ENCODE data around the gene SULF2. TPM values are rescaled to one million over a fixed set of nuclear protein-coding genes. Genes with fewer than 3 reads are reported as not detected.

Gene SULF2
- total RNA-seq, 1 donor from 2014 or later = 32.9 TPM

GRCh38 chr20:47765271-47765670 lies 20.0 kb downstream of the SULF2 start:
- Histone ChIP-seq H3K27me3 (ENCODE audit: control insufficient read depth in 3 of 3, insufficient read depth in 3 of 3, low read length in 3 of 3) (peaks cover 18 to 30% (median 19%) of the 10 kb centered on the region in 3 donors), H3K36me3 (ENCODE audit: control insufficient read depth in 3 of 3, insufficient read depth in 3 of 3, low read length in 3 of 3) (no peaks in the 10 kb centered on the region), H3K9ac (ENCODE audit: low read depth in 1 of 3, low read length in 3 of 3) (no peak overlapping the region), H3K4me3 (ENCODE audit: low read length in 3 of 3) (no peak overlapping the region), H3K27ac (ENCODE audit: low read depth, low read length) (peak overlapping the region; percentile 33), H3K4me1 (ENCODE audit: control insufficient read depth in 3 of 3, insufficient read depth in 3 of 3, low read length in 3 of 3) (peaks cover 9 to 17% (median 9%) of the 10 kb centered on the region in 3 donors), H3K9me3 (ENCODE audit: control insufficient read depth in 3 of 3, low read length in 3 of 3) (peaks cover 0 to under 1% (median 0%) of the 10 kb centered on the region in 3 donors)

DNA sequence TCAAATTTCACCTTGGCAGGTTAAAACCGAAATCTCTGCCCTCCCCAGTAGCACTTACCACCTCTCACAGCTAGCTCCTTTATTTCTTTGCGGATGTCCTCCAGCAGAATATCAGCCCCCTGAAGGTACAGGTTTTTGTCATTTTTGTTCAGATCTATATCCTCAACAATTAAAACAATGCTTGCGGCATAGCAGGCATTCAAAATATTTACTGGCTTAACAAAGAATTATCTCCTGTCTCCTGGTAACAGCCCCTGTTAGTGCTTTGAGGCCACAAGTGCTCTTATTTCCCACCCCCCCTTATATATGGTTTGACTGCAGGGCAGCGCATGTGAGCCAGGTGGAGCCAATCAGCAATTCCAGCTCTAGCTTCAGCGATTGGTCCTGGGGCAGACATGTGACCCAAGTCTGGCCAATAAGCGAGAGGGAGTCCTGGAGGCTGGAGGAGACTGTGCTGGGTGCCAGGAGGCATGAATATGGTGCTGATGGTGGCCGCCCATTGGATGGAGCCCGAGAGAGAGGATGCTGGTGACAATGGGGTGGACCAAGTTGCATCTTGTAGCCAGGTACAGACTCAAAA lies 21.0 kb downstream of the SULF2 start:
- Histone ChIP-seq H3K4me3 (ENCODE audit: low read length in 3 of 3) (no peak overlapping the region), H3K27me3 (ENCODE audit: control insufficient read depth in 3 of 3, insufficient read depth in 3 of 3, low read length in 3 of 3) (peaks cover 23 to 36% (median 24%) of the 10 kb centered on the region in 3 donors), H3K27ac (ENCODE audit: low read depth, low read length) (no peak overlapping the region), H3K36me3 (ENCODE audit: control insufficient read depth in 3 of 3, insufficient read depth in 3 of 3, low read length in 3 of 3) (no peaks in the 10 kb centered on the region), H3K4me1 (ENCODE audit: control insufficient read depth in 3 of 3, insufficient read depth in 3 of 3, low read length in 3 of 3) (peaks cover 9 to 17% (median 9%) of the 10 kb centered on the region in 3 donors), H3K9me3 (ENCODE audit: control insufficient read depth in 3 of 3, low read length in 3 of 3) (no peaks in the 10 kb centered on the region), H3K9ac (ENCODE audit: low read depth in 1 of 3, low read length in 3 of 3) (no peak overlapping the region)

DNA sequence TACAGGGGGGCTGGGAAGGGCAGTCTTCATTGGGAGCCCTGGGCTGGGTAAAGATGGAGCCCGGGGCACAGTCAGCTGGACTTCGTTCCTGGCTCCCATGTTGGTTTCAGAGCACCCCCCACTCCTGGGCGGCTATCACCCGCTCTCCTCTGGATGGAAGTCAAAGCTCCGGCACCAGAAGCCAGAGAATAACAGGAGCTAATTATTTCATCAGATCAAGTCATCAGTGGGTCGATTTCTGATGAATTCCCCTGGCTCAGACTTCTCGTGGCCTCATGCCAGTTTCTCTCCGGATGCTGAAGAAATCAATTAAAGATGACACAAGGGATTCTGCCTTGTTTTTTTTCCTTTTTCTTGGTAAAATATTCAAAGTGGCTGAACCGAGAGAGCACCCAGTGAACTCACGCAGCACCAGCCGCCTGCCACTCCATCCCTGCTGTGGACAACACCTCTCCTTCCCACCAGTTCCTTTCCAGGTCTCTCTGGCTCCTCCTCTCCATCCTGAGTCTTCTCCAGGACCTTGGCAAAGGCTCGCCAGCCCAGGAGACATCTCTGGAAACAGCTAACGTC lies 22.5 kb downstream of the SULF2 start:
- Histone ChIP-seq H3K9me3 (ENCODE audit: control insufficient read depth in 3 of 3, low read length in 3 of 3) (no peaks in the 10 kb centered on the region), H3K27ac (ENCODE audit: low read depth, low read length) (peak overlapping the region; percentile 12), H3K36me3 (ENCODE audit: control insufficient read depth in 3 of 3, insufficient read depth in 3 of 3, low read length in 3 of 3) (no peaks in the 10 kb centered on the region), H3K9ac (ENCODE audit: low read depth in 1 of 3, low read length in 3 of 3) (no peak overlapping the region), H3K4me3 (ENCODE audit: low read length in 3 of 3) (no peak overlapping the region), H3K4me1 (ENCODE audit: control insufficient read depth in 3 of 3, insufficient read depth in 3 of 3, low read length in 3 of 3) (peaks cover 9 to 14% (median 12%) of the 10 kb centered on the region in 3 donors), H3K27me3 (ENCODE audit: control insufficient read depth in 3 of 3, insufficient read depth in 3 of 3, low read length in 3 of 3) (peaks cover 29 to 43% (median 32%) of the 10 kb centered on the region in 3 donors)

DNA sequence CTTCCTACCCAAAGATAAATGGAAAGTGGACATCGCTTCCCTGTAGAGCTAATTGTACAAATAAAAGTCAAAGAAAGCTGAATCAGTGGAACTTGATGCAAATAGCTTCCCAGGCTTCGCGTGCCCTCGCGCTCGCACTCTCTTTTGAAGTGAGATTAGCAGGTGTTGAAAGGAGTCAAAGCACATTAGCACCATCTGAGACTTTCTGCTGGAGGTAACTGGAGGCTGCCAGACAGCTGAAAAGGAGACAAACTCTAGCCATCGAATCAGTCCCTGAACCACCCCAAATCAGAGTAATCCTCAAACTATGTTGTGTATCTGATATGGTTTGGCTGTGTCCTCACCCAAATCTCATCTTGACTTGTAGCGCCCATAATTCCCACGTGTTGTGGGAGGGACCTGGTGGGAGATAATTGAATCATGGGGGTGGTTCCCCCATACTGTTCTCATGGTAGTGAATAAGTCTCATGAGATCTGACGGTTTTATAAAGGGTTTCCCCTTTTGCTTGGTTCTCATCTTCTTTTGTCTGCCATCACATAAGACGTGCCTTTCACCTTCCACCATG lies 23.7 kb downstream of the SULF2 start:
- Histone ChIP-seq H3K27me3 (ENCODE audit: control insufficient read depth in 3 of 3, insufficient read depth in 3 of 3, low read length in 3 of 3) (peaks cover 29 to 43% (median 43%) of the 10 kb centered on the region in 3 donors), H3K4me3 (ENCODE audit: low read length in 3 of 3) (no peak overlapping the region), H3K9me3 (ENCODE audit: control insufficient read depth in 3 of 3, low read length in 3 of 3) (no peaks in the 10 kb centered on the region), H3K4me1 (ENCODE audit: control insufficient read depth in 3 of 3, insufficient read depth in 3 of 3, low read length in 3 of 3) (peaks cover 9 to 14% (median 12%) of the 10 kb centered on the region in 3 donors), H3K9ac (ENCODE audit: low read depth in 1 of 3, low read length in 3 of 3) (no peak overlapping the region), H3K27ac (ENCODE audit: low read depth, low read length) (no peak overlapping the region), H3K36me3 (ENCODE audit: control insufficient read depth in 3 of 3, insufficient read depth in 3 of 3, low read length in 3 of 3) (peaks cover 0 to 4% (median 0%) of the 10 kb centered on the region in 3 donors)

GRCh38 chr20:47760686-47761481 lies 24.4 kb downstream of the SULF2 start:
- Histone ChIP-seq H3K9ac (ENCODE audit: low read depth in 1 of 3, low read length in 3 of 3) (no peak overlapping the region), H3K27ac (ENCODE audit: low read depth, low read length) (no peak overlapping the region), H3K4me1 (ENCODE audit: control insufficient read depth in 3 of 3, insufficient read depth in 3 of 3, low read length in 3 of 3) (peaks cover 7 to 13% (median 10%) of the 10 kb centered on the region in 3 donors), H3K27me3 (ENCODE audit: control insufficient read depth in 3 of 3, insufficient read depth in 3 of 3, low read length in 3 of 3) (peaks cover 29 to 43% (median 43%) of the 10 kb centered on the region in 3 donors), H3K36me3 (ENCODE audit: control insufficient read depth in 3 of 3, insufficient read depth in 3 of 3, low read length in 3 of 3) (peaks cover 0 to 4% (median 0%) of the 10 kb centered on the region in 3 donors), H3K9me3 (ENCODE audit: control insufficient read depth in 3 of 3, low read length in 3 of 3) (no peaks in the 10 kb centered on the region), H3K4me3 (ENCODE audit: low read length in 3 of 3) (no peak overlapping the region)

DNA sequence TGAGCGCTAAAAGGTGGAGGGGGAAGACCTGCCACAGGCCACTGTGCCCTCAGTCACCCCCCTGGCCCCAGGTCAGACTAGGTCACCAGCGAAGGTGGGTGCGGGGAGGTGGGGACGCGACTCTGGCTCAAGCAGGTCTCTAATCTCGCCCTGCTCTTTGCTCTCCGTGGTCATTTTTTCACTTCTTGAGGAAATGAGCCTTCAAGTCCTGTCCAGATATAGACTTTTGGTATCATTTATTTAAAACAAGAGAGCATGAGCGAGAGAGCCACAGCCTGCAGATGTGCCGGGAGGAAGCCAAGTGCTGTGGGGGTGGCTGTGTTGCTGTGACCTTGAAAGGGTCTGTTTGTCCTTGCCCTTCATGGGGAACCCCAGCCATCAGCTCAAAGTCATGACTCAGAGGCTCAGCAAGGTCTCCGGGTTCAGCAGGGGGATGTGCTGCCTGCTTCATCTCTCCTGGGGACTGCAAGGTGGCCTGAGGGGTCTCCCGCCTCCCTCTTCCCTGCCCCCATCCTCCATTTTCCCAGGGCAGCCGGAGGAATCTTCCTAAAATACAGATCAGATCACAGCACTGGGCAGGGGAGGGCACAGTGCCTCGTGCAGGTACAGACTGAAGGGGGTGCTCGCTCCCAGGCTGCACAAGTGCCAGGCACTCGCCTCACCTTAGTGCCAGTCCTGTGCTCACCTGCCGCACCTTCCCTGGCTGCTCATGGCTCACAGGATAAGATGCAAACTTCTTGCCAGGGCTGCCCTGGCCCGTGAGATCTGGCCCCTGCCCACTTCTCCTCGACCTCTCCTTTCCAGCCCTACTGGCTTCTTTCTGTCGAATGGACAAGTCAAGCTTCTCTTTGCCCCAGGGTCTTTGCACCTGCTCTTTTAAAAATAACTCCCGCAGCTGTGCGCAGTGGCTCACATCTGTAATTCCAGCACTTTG lies 26.5 kb downstream of the SULF2 start:
- no peaks in the 10 kb centered on the region for H3K9me3 ChIP-seq (ENCODE audit: control insufficient read depth in 3 of 3, low read length in 3 of 3)
- peaks cover 7 to 10% (median 8%) of the 10 kb centered on the region in 3 donors for H3K4me1 ChIP-seq (ENCODE audit: control insufficient read depth in 3 of 3, insufficient read depth in 3 of 3, low read length in 3 of 3)
- peaks cover 0 to 6% (median 0%) of the 10 kb centered on the region in 3 donors for H3K36me3 ChIP-seq (ENCODE audit: control insufficient read depth in 3 of 3, insufficient read depth in 3 of 3, low read length in 3 of 3)
- peaks cover 22 to 45% (median 44%) of the 10 kb centered on the region in 3 donors for H3K27me3 ChIP-seq (ENCODE audit: control insufficient read depth in 3 of 3, insufficient read depth in 3 of 3, low read length in 3 of 3)
- no peak overlapping the region for H3K4me3 ChIP-seq (ENCODE audit: low read length in 3 of 3)
- no peak overlapping the region for H3K27ac ChIP-seq (ENCODE audit: low read depth, low read length)
- H3K9ac ChIP-seq (ENCODE audit: low read depth in 1 of 3, low read length in 3 of 3) = no peak overlapping the region

GRCh38 chr20:47757145-47758035 lies 27.9 kb downstream of the SULF2 start:
- H3K9ac ChIP-seq (ENCODE audit: low read depth in 1 of 3, low read length in 3 of 3) = no peak overlapping the region
- peaks cover 16 to 38% (median 33%) of the 10 kb centered on the region in 3 donors for H3K27me3 ChIP-seq (ENCODE audit: control insufficient read depth in 3 of 3, insufficient read depth in 3 of 3, low read length in 3 of 3)
- H3K27ac ChIP-seq (ENCODE audit: low read depth, low read length) = no peak overlapping the region
- no peak overlapping the region for H3K4me3 ChIP-seq (ENCODE audit: low read length in 3 of 3)
- peaks cover 0 to 3% (median 1%) of the 10 kb centered on the region in 3 donors for H3K4me1 ChIP-seq (ENCODE audit: control insufficient read depth in 3 of 3, insufficient read depth in 3 of 3, low read length in 3 of 3)
- no peaks in the 10 kb centered on the region for H3K9me3 ChIP-seq (ENCODE audit: control insufficient read depth in 3 of 3, low read length in 3 of 3)
- peaks cover 0 to 6% (median 0%) of the 10 kb centered on the region in 3 donors for H3K36me3 ChIP-seq (ENCODE audit: control insufficient read depth in 3 of 3, insufficient read depth in 3 of 3, low read length in 3 of 3)

DNA sequence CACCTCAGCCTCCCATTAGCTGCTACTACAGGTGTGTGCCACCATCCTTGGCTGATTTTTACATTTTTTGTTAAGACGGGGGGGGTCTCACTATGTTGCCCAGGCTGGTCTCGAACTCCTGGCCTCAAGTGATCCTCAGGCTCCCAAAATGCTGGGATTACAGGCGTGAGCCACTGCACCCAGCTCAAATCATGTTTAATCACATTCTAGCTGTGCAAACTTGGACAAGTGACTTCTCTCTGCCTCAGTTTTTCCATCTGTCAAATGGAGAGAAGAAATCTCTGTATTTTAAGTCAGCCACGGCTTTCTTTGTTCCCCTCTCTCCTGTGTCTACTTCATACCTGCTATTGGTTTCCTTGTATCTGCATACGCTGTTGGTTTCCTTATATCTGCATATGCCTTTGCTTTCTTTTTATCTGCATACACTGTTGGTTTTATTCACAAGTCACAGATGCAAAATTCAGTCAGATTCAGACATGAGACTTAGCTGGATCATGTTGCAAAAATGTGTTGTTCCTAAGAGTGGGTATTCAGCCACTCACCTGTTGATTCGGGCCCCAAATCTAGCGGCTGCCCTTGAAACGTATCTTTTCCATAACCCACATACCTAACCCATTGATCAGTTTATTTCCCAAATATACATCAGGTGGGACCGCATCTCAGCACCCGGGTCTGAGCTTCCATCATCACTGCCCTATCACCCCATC lies 30.2 kb downstream of the SULF2 start:
- Histone ChIP-seq H3K27ac (ENCODE audit: low read depth, low read length) (no peak overlapping the region), H3K4me3 (ENCODE audit: low read length in 3 of 3) (no peak overlapping the region), H3K9ac (ENCODE audit: low read depth in 1 of 3, low read length in 3 of 3) (no peak overlapping the region), H3K4me1 (ENCODE audit: control insufficient read depth in 3 of 3, insufficient read depth in 3 of 3, low read length in 3 of 3) (peaks cover 0 to 3% (median 0%) of the 10 kb centered on the region in 3 donors), H3K27me3 (ENCODE audit: control insufficient read depth in 3 of 3, insufficient read depth in 3 of 3, low read length in 3 of 3) (peaks cover 8 to 27% (median 16%) of the 10 kb centered on the region in 3 donors), H3K9me3 (ENCODE audit: control insufficient read depth in 3 of 3, low read length in 3 of 3) (no peaks in the 10 kb centered on the region), H3K36me3 (ENCODE audit: control insufficient read depth in 3 of 3, insufficient read depth in 3 of 3, low read length in 3 of 3) (peaks cover 0 to 6% (median 2%) of the 10 kb centered on the region in 3 donors)

All from skeletal muscle tissue (tissue), 4 donors.